ENCODE measurements around the gene UTY.

Gene UTY

DNA sequence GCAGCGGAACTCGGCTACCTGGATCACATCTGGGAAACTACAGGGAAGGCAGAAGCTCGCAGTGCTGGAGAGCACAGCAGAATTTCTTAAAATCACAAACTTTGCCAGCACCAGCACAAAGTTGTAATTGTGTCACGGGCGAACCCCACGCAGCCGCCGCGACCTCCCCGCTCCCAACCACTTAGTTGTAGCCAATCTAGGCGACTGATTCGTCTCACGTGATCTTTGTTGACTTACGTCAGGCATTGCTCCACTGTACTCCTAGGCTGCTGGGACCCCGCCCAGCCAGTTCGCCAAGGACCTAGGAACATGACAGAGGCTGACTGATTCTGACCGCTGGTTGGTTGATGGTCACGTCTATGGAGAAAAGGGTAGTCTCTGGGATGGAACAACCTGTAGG, at the start of gene UTY:
Gene UTY, minus strand, starts transcription at position 206 of the 400 bp plus-strand sequence. CDS start 368 bp downstream, outside the sequence.
- DNase-seq (ENCODE audit: low read depth in 3 of 3) = peak in 2 of 3 donors; percentile 37 to 72

DNA sequence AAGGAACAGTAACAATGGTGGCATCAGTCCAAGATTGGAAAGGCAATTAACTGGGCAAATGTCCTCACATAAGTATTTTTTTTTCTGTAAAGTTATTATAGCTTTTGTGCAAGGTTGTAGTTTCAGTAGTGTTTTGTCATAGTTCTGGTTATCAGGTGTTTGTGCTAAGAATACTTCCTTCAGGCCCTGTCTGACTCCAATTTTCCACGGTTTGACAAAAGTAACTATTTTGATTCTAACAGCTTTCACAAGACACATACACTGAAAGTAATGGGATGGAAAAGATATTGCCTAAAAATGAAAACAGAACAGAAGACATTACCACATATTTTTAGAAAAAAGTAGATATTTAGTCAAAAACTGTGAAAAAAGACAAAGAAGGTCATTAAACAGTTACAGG, 40.6 kb upstream of the UTY start:
- no peak for DNase-seq (ENCODE audit: low read depth in 3 of 3)

DNA sequence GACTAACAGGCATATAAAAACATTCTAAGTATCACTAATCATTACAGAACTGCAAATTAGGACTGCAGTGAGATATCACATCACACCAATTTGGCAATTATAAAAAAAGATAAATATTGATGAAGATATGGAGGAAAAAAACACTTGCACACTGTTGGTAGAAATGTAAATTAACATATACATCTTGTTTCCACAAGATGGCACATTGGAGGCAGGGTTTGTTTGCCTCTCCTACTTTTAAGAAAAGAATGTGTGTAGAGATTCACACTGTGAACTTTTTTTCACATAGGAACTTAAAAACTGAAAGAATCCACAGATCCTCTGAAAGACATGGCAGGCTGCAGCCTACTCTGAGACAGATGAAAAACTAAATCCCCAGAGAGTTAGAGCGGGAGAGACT, 21.4 kb upstream of the UTY start:
- no peak for DNase-seq (ENCODE audit: low read depth in 3 of 3)

DNA sequence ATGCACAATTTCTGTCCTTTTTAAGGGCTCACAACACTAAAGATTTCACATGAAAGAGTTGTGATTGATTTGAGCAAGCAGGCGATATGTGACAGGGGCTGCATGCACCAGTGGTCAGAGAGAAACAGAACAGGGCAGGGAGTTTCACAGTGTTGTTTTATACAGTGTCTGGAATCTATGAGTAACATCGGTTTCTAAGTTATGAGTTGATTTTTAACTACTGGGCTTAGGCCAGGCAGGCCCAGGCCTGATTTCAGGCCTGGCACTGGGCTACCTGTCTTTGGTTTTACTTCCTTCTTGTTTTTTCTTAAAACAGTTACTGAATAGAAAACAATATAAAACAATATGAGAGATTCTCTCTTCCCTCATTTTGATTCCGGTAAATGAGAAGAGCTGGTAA, 13.9 kb upstream of the UTY start:
- no peak for DNase-seq (ENCODE audit: low read depth in 3 of 3)

DNA sequence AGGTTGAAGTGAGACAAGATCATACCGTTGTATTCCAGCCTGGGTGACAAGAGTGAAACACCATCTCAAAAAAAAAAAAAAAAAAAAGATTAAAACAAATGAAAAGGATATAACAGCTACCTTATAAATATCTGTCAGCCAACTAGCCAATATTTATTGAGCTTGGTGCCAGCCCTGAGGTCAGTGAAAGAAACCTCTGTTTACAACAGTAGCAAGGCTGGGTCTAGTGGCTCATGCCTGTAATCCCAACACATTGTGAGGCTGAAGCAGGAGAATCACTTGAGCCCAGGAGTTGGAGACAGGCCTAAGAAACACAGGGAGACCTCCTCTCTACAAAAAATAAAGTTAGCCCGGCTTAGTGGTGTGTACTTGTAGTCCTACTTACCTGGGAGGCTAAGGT, 12.6 kb upstream of the UTY start:
- DNase-seq (ENCODE audit: low read depth in 3 of 3) = no peak

DNA sequence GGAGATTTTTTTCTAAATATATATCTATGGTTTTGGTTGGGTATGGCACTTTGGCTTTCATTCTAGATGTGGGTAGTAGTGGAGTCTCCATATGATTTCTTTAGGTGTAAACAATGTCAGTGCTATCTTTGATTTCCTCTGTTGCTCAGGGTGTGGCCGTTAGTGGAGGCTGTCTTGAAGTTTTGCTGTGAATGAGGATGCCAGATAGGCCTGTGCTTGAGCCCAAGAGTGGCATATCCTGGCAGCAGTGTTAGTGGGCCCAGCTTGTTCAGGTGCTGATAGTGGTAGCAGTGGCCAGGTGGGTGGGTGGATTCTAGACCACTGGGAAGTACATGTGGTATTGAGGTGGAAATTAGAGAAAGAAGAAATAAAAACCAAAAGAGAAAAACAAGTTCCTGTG, 8.9 kb upstream of the UTY start:
- no peak for DNase-seq (ENCODE audit: low read depth in 3 of 3)

DNA sequence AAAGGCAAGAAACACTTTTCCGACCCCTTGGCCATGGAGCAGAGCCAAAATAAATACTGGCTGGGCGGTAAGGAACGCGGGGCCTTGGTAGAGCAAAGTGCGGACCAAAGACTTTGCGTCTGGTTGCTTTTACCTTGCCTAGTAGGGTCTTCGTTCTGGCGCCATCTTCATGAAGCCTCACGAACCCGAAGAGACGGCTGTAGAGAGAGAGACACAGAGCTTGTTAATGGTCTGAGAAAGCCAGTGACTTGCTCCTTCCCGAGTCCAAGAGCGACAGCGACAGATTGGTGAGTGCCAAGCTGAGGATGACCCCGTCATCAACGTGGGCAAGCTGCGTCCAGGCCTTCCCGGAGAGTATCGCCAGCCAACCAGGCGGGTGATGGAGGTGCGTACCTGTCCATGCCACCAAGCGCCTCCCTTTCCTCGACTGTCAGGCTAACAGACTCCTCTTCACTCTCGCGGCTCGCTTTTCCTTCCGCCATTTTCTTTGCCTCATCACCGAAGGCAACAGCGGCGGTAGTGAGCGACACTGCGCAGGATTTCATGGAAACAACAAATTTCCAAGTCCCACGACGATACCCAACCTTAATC, 617 bp downstream of the UTY start:
- peak in 2 of 3 donors; percentile 20 to 53 for DNase-seq (ENCODE audit: low read depth in 3 of 3)

DNA sequence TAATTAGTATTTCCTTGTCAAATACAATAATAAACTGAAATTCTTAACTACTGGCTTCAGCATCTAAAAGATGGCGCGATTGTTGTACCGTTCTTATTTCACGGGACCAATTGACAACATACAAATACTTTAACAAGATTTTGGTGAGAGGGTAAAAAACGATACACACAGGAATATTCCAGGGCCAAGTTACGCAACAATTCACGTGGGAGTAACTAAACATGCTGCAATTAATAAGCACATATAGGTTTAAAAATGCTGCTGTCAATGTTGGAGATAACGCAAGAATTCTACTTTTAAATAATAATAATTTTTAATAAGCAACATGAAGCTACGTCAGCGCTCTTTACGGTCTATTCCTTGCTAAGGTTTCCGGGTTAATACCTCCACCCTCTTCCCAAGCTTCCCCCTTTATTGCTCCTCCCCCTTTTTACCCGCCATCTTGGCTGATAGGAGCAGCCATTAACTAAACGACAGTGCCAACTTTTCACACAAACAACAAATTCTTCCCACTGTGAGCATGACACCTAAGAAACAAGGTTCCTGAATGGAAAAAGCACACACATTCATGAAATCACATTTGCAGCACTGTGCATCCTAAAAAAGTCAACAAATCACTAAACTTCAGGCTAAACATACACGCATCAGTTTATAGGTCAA, 1.6 kb downstream of the UTY start:
- DNase-seq (ENCODE audit: low read depth in 3 of 3) = peak in 1 of 3 donors; percentile 18

DNA sequence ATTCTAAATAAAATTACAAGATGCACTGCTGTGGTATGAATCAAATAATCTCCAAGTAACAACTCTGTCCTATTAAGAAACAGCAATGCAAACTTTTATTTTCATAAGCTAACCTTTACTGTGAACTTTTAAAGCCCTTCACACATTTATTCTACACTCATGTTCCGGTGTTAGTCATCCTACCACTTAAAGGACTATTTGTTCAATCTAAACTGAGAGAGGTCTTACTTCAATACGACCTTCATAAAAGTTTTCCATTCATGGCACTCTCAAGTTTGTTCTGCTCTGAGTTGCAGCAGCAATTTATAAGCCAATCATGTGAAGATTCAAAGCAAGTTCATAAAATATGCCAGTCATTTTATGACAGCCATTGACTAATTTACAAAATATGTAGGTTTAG, 4.8 kb downstream of the UTY start:
- no peak for DNase-seq (ENCODE audit: low read depth in 3 of 3)

DNA sequence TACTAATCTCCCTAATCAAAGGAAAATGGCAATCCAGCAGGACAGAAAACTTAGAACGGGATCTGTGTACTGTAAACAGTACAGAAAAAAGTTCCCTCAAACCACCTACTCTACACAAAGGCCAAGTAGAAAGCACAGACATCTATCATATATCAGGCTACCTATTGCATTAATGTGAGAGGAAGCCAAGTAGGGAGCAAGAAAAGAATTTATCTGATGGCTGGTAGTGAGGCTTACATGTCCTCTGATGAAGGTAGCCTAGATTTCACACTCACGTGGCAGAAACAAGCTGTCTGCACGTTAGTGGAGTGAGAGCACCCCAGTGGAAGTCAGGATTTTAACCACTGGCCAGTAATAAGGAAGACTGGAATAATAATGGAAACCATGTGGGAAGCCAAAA, 28.3 kb downstream of the UTY start:
- no peak for DNase-seq (ENCODE audit: low read depth in 3 of 3)

DNA sequence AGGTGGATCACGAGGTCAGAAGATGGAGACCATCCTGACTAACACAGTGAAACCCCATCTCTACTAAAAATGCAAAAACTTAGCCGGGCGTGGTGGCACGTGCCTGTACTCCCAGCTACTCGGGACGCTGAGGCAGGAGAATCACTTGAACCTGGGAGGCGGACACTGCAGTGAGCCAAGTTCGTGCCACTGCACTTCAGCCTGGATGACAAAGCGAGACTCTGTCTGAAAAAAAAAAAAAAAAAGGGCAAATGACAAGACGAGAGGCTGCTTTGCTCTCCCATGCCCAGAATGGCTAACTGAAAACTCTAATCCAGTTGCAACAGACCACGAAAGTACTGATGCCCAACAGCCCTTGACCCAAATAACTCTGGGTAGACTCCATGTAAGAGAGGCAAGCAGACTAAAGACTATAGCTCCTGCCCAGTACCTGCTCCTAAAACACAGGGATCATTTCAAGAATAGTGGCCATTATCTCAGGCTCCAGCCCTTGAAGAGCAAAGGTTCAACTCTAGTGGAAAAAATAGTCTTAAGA, 29.2 kb downstream of the UTY start:
- DNase-seq (ENCODE audit: low read depth in 3 of 3) = no peak

DNA sequence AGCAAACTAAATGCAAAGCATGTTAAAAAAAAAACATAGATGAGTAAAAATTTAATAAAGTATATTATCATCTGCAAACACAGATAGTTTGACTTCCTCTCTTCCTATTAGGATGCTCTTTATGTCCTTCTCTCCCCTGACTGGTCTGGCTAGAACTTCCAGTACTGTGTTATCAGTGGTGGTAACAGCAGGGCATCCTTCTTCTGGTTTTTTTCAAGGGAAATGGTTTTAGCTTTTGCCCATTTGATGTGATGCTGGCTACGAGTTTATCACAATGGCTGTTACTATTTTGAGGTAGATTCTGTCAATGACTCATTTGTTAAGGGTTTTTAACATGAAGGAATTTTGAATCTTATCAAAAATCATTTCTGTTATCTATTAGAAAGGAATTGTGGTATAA, 34.3 kb downstream of the UTY start:
- no peak for DNase-seq (ENCODE audit: low read depth in 3 of 3)

DNA sequence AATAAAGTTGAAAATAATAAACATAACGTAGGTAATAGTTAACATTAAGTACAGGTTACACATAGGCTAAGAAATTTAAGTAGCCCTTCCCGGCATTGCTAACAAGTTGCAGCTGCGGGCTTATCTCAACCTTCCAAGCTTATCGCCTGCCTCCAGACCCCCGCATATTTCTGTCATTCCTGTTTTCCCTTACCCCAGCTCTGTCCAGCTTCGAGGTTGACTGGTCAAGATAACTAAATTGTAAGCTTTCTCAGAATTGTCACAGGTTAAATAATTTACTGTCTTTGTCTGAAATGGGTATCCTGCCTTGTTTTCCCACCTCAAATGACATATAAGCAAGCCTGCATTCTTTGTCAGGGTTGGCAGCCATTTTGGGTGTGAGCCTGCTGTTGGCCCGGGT, 36.7 kb downstream of the UTY start:
- DNase-seq (ENCODE audit: low read depth in 3 of 3) = no peak

DNA sequence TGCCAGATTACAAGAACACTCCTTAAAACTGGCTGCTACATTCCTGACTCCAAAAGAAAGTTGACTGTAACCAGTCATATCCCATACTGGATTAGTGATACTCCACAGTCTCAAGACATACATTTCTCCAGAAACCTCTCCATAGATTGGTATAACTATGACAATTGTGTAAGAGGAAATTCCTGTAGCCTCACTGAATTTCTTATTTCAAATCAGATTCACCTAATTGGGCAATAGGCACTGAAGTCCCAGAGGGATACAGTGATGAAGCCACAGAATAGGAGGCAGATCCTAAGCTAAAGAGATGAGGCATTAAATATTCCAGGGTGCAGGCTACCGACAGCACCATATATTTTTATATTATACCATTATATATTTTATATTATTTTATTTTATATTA, 39.0 kb downstream of the UTY start:
- no peak for DNase-seq (ENCODE audit: low read depth in 3 of 3)

DNA sequence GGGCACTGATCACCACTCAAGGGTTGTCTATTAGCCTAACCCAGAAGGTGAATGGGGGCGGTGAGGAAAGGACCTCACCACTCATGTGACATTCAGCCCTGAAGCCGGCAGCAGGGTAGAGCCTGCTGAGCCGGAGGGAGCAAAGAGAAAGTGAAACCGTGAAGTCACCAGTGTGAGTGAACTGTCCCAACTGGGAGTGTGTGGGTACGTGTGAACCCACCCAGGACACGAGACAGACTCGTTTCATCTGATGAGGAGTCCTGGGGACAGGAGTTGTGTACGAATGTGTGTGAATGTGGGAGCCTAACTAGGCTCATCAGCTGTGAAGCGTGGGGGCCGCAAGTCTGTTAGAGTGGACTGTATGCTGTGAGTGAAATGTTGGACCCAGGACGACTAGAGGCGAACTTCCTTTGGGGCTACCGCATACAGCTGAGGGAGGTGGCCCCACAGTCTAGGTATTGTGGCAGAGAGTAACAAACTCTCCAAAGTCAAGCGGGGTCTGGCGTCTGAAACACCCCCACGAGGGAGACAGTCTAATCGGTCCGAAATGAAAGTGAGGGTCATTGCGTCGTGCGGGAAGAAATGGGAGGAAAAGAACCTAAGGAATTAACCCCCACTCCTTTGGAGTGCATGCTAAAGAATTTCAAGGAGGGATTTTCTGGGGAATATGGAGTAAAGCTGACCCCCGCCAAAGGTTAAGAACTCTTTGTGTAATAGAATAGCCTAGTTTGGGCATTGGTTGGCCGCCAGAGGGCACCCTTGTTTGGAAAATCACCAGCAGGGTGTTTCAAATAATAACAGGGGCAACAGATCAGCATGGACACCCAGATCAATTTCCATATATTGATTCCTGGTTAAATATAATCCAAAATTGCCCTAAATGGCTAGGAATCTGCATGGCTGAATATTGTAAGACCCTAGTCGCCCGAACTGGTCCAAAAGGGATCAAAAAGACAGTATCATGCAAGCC, 43.6 kb downstream of the UTY start:
- peak in 2 of 3 donors; percentile 14 to 30 for DNase-seq (ENCODE audit: low read depth in 3 of 3)

DNA sequence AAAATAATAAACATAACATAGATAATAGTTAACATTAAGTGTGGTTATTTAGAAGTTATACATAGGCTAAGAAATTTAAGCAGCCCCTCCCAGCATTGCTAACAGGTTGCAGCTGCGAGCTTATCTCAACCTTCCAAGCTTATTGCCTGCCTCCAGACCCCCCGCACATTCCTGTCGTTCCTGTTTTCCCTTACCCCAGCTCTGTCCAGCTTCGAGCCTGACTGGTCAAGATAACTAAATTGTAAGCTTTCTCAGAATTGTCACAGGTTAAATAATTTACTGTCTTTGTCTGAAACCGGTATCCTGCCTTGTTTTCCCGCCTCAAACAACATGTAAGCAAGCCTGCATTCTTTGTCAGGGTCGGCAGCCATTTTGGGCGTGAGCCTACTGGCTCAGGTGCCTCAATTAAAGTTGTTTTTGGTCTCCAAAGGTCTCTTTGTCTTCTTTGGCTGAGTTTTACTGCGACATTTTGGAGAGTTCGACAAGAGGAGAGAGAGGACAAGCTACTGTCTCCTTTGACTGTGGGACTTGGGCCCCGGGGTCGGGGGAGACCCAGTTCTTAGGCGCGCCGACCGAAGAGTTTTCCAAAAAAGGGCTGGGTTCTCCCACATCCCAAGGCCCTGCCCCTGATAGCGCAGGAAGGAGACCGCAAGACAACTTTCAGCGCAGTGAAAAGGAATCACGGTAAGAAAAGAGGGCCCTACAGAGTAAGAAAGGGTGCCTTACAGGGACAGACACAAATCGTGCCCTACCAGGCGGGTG, 44.4 kb downstream of the UTY start:
- DNase-seq (ENCODE audit: low read depth in 3 of 3) = no peak

DNA sequence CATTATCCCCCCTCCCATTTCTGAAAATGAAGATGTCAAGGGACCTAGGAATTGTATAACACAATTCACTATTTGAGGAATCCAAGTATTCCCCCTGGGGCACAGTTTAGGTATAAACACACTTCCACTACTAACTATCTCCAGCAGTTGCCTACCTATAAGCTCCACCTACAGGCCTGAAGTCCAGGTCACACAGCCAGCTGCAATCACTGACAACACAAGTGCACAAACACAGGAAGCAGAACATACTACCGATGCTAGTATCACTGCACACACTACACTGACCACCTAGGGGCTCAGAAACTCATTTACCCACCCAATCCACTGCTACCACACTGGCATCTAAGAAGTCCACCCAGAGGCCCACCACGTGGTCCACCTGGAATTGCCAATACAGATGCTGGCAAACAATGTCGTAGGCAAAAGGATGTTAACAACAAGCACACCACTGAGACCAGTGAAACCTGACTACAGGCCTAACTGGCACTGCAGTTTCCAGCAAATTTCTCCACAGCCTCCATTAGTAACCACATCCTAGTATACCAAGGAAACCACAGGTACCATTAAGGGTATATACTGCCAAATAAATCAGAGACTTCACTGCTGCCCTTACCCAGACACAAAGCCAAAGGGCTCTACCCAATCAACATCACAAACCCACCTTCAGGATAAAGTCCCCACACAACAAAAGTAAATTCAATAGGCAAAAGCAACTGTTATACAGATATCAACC, 47.4 kb downstream of the UTY start:
- no peak for DNase-seq (ENCODE audit: low read depth in 3 of 3)

DNA sequence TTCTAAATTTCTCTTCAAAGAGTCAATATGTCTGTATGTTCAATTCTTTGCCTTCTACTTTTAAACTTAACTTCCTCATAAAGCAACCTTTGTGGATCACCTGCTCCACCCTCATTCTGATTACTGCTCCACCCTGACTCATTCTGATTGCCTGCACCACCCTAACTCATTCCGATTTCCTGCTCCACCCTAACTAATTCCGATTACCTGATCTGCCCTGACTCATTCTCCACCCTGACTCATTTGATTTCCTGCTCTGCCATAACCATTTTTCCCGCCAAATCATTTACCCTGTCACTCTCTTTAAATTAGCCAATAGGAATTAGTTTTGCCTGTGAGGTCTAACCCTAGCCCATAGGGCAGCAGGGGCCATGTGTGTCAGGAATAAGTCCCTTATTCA, 50.3 kb downstream of the UTY start:
- no peak for DNase-seq (ENCODE audit: low read depth in 3 of 3)

DNA sequence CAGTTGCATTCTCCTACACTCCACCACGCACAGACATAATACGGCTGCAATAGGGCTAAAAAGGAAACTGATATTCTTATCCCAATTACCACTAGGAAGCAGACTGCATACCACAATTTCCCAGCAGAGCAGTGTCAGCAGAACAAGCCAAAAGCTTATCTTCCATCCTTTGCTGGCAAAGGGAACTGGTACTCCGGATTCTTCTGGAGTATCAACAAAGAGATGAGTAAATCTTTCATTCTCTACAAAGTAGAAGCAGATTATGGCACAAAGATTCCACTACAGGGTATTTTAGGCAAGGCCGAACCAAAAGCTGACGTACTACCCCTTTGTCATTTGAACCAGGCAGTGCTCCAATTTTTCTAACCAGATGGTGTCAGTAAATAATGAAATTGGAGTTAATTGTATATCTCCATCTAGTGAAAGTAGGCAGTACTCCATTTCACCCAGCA, 56.5 kb downstream of the UTY start:
- DNase-seq (ENCODE audit: low read depth in 3 of 3) = no peak

DNA sequence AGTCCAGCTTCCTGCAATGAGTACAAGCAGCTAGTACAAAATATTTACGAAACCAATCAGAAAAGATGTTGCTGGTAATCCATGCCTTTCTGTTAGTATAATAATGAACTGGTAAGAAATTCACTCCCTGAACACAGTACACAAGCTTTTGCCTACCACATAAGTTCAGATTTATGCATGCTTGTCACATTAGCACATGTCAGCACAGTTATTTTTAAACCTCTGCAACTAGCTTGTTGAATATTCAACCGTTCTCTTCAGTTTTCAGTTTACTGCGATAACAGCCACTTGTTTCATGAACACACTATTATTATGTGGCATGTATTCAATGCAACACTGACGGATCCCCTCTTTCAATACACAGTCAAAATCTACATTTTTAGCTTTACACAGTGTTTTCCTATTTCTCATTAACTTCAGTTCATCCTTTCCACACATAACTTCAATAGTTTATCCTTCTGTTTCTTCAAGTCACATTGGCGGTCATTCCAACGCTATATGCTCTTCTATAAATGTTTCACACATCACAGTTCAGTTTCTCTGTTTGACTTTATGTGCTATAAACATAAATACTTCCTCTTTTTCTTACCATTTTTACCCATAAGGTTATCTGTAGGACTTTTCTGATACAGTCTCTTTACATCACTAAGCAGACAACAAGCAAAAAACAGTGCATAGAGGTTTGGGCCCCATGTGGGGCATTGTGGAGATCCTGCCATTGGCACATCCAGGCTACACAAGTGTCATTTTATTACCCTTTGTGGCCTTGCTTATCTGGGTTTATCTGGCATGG, 62.8 kb downstream of the UTY start:
- DNase-seq (ENCODE audit: low read depth in 3 of 3) = no peak

Data from stimulated activated CD4-positive, alpha-beta T cell treated with anti-CD3 and anti-CD28 coated beads, TNF-alpha, amount 100 ng/mL, for 48 hours (primary cell).